SU-DHL-6 (cell line): ENCODE results near the gene SHROOM4.

Experiments
- CTCF ChIP-seq: fragments of 200-600 bp; sonication (generic); IDR thresholded peaks from one replicate; pipeline ENCODE4 v1.5.1; 2017; ENCODE audit warnings: antibody characterized with exemption, mild to moderate bottlenecking, low read length, moderate library complexity; ENCODE audit not compliant: insufficient read depth, poor library complexity, severe bottlenecking
- EZH2phosphoT487 ChIP-seq: fragments of 200-600 bp; sonication (generic), shearing (Covaris generic); conservative IDR thresholded peaks from 2 replicates; pipeline ENCODE4 v1.6.1; 2018; ENCODE audit warnings: mild to moderate bottlenecking, antibody characterized with exemption, low read length, moderate library complexity, mixed read lengths

- TF ChIP-seq CTCF: peak; percentile 33
- TF ChIP-seq EZH2phosphoT487: no peak
Observed at GRCh38 chrX:50691820-50692219, 122.2 kb downstream of the SHROOM4 start.
